Measurements from ENCODE around the gene HNRNPDL. TPM values are rescaled to one million over a fixed set of nuclear protein-coding genes. Genes with fewer than 3 reads are reported as not detected.

Gene HNRNPDL
- total RNA-seq, 4 donors from 2014 or later = 135 to 227 (median 154) TPM

GRCh38 chr4:82436130-82436529 lies 5.9 kb upstream of the HNRNPDL start:
- Histone ChIP-seq H3K27me3 (no peaks in the 10 kb centered on the region), H3K9me3 (no peaks in the 10 kb centered on the region), H3K4me1 (peaks cover 4 to 30% (median 23%) of the 10 kb centered on the region in 4 donors), H3K4me3 (no peak overlapping the region), H3K27ac (replicated peaks in 1 of 4) (no peak overlapping the region), H3K36me3 (peaks cover 0 to 5% (median 0%) of the 10 kb centered on the region in 4 donors)
- no peak for TF ChIP-seq EP300 (IDR thresholded peaks at IDR 0.05)
- no peak for TF ChIP-seq POLR2A (IDR thresholded peaks at IDR 0.05; ENCODE audit: low read depth)
- TF ChIP-seq POLR2AphosphoS5 (IDR thresholded peaks at IDR 0.05) = no peak
- TF ChIP-seq, protein P1, sequence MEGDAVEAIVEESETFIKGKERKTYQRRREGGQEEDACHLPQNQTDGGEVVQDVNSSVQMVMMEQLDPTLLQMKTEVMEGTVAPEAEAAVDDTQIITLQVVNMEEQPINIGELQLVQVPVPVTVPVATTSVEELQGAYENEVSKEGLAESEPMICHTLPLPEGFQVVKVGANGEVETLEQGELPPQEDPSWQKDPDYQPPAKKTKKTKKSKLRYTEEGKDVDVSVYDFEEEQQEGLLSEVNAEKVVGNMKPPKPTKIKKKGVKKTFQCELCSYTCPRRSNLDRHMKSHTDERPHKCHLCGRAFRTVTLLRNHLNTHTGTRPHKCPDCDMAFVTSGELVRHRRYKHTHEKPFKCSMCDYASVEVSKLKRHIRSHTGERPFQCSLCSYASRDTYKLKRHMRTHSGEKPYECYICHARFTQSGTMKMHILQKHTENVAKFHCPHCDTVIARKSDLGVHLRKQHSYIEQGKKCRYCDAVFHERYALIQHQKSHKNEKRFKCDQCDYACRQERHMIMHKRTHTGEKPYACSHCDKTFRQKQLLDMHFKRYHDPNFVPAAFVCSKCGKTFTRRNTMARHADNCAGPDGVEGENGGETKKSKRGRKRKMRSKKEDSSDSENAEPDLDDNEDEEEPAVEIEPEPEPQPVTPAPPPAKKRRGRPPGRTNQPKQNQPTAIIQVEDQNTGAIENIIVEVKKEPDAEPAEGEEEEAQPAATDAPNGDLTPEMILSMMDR (IDR thresholded peaks at IDR 0.05) = no peak
- DNase-seq (ENCODE audit: extremely low spot score) = no peak
- intact Hi-C loops (cut with DNase I) = no loop called here
- 98% methylated on average over 5 of the region's 5 CpGs for WGBS

GRCh38 chr4:82434949-82435348 lies 4.7 kb upstream of the HNRNPDL start:
- H3K9me3 ChIP-seq = no peaks in the 10 kb centered on the region
- peaks cover 0 to 5% (median 0%) of the 10 kb centered on the region in 4 donors for H3K36me3 ChIP-seq
- no peak for DNase-seq (ENCODE audit: extremely low spot score)
- no peak overlapping the region for H3K4me3 ChIP-seq
- TF ChIP-seq POLR2A (IDR thresholded peaks at IDR 0.05; ENCODE audit: low read depth) (no peak), EP300 (IDR thresholded peaks at IDR 0.05) (no peak), POLR2AphosphoS5 (IDR thresholded peaks at IDR 0.05) (no peak)
- TF ChIP-seq, protein P1 (IDR thresholded peaks at IDR 0.05) = no peak
- no peaks in the 10 kb centered on the region for H3K27me3 ChIP-seq
- WGBS = 92% methylated on average over 7 of the region's 7 CpGs
- H3K4me1 ChIP-seq = peaks cover 5 to 34% (median 26%) of the 10 kb centered on the region in 4 donors
- H3K27ac ChIP-seq (replicated peaks in 1 of 4) = no peak overlapping the region
- intact Hi-C loops (cut with DNase I) = no loop called here

DNA sequence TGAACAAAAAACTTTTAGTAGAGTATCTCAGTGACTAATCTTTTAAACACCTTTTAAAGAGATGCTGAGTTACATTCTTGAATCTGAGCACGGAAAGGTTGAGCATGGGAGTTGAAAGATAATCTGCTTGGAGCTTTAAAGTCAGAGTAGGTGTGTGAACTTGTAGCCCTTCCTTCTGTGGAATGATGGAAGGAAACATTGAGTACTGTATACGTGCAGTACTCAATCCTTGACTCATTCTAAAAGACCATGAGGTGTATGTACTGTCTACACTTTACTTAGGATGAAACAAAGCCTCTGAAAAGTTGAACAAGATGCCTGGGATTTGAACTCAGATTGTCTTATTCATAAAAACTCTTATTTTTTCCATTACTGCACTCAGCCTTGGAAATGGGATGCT lies 3.5 kb upstream of the HNRNPDL start:
- TF ChIP-seq, protein P1 (IDR thresholded peaks at IDR 0.05) = no peak
- no peak for TF ChIP-seq POLR2AphosphoS5 (IDR thresholded peaks at IDR 0.05)
- no peak for TF ChIP-seq EP300 (IDR thresholded peaks at IDR 0.05)
- TF ChIP-seq POLR2A (IDR thresholded peaks at IDR 0.05; ENCODE audit: low read depth) = no peak
- peaks cover 0 to 5% (median 0%) of the 10 kb centered on the region in 4 donors for H3K36me3 ChIP-seq
- H3K9me3 ChIP-seq = no peaks in the 10 kb centered on the region
- intact Hi-C loops (cut with DNase I) = no loop called here
- peaks cover 5 to 34% (median 26%) of the 10 kb centered on the region in 4 donors for H3K4me1 ChIP-seq
- no peak overlapping the region for H3K4me3 ChIP-seq
- H3K27ac ChIP-seq (replicated peaks in 1 of 4) = no peak overlapping the region
- WGBS = 74% methylated on average over 2 of the region's 2 CpGs
- H3K27me3 ChIP-seq = no peaks in the 10 kb centered on the region
- DNase-seq (ENCODE audit: extremely low spot score) = no peak

DNA sequence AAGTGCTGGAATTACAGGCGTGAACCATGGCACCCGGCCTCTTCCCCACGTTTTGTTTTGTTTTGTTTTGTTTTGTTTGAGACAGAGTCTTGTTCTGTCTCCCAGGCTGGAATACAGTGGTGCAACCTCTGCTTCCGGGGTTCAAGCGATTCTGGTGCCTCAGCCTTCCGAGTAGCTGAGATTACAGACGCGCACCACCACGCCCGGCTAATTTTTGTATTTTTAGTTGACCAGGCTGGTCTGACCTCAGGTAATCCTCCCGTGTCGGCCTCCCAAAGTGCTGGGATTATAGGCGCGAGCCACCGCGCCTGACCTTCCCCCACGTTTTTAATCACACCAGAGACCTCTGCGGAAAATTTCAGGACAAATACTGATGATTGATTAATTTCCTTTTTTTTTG lies 2.3 kb upstream of the HNRNPDL start:
- Histone ChIP-seq H3K4me1 (peaks cover 11 to 42% (median 31%) of the 10 kb centered on the region in 4 donors), H3K27me3 (no peaks in the 10 kb centered on the region), H3K36me3 (peaks cover 0 to 6% (median 2%) of the 10 kb centered on the region in 4 donors), H3K4me3 (no peak overlapping the region), H3K27ac (replicated peaks in 1 of 4) (no peak overlapping the region), H3K9me3 (no peaks in the 10 kb centered on the region)
- WGBS = 92% methylated on average over 18 of the region's 18 CpGs
- TF ChIP-seq EP300 (IDR thresholded peaks at IDR 0.05) (no peak), POLR2AphosphoS5 (IDR thresholded peaks at IDR 0.05) (no peak), POLR2A (IDR thresholded peaks at IDR 0.05; ENCODE audit: low read depth) (no peak)
- TF ChIP-seq, protein P1 (IDR thresholded peaks at IDR 0.05) = no peak
- intact Hi-C loops (cut with DNase I) = no loop called here
- DNase-seq (ENCODE audit: extremely low spot score) = no peak

DNA sequence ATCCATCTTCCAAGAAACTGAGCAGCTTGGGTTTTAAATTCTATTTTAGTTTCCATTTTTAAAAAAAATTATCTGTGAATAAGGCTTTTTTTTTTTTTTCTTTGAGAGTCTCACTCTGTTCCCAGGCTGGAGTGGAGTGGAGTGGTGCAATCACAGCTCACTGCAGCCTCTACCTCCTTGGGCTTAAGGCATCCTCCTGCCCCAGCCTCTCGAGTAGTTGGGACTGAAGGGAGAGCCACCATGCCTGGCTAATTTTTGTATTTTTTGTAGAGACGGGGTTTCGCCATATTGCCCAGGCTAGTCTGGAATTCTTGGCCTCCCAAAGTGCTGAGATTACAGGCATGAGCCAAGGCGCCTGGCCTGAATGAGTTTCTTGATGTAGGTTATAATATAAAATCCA lies 1.6 kb upstream of the HNRNPDL start:
- no peaks in the 10 kb centered on the region for H3K9me3 ChIP-seq
- H3K4me3 ChIP-seq = peak overlapping the region in 1 of 4 donors; percentile 77
- H3K36me3 ChIP-seq = peaks cover 0 to 14% (median 4%) of the 10 kb centered on the region in 4 donors
- no peak for DNase-seq (ENCODE audit: extremely low spot score)
- 98% methylated on average over 4 of the region's 4 CpGs for WGBS
- TF ChIP-seq EP300 (IDR thresholded peaks at IDR 0.05) = no peak
- TF ChIP-seq POLR2AphosphoS5 (IDR thresholded peaks at IDR 0.05) = no peak
- no peak for TF ChIP-seq POLR2A (IDR thresholded peaks at IDR 0.05; ENCODE audit: low read depth)
- TF ChIP-seq, protein P1 (IDR thresholded peaks at IDR 0.05) = no peak
- intact Hi-C loops (cut with DNase I) = no loop called here
- peaks cover 18 to 43% (median 36%) of the 10 kb centered on the region in 4 donors for H3K4me1 ChIP-seq
- no peaks in the 10 kb centered on the region for H3K27me3 ChIP-seq
- H3K27ac ChIP-seq (replicated peaks in 1 of 4) = no peak overlapping the region

Measured in esophagus muscularis mucosa (tissue), 4 donors.